Smooth muscle cell of the brain vasculature (primary cell): ENCODE data around the gene NEK1.
A peak's percentile ranks its signal among the peaks of the same experiment; 100 is the strongest.
"Not testable (repeated sequence)": the region's sequence is repeated elsewhere in the genome, so short reads cannot be mapped to it uniquely, and the experiment has no call there.

Experiments
- DNase-seq: peaks from one replicate; pipeline ENCODE4 v3.0.0-alpha.2; 2012; ENCODE audit warnings: low read depth, low spot score

The NEK1 gene

GRCh38 chr4:169626331-169627282 is 14.2 kb upstream of the NEK1 start:
- DNase-seq: no peak

- DNase-seq: no peak
Observed at GRCh38 chr4:169625886-169626285, 13.5 kb upstream of the NEK1 start.

- DNase-seq: not testable (repeated sequence)
Observed at GRCh38 chr4:169624012-169624411, 11.6 kb upstream of the NEK1 start.

- no peak for DNase-seq
Observed at GRCh38 chr4:169622566-169622965, 10.2 kb upstream of the NEK1 start.

GRCh38 chr4:169621731-169622492 is 9.5 kb upstream of the NEK1 start:
- no peak for DNase-seq

GRCh38 chr4:169620880-169621248 is 8.5 kb upstream of the NEK1 start:
- no peak for DNase-seq

GRCh38 chr4:169619958-169620879 is 7.8 kb upstream of the NEK1 start, which contains the start of gene CLCN3:
Gene CLCN3, plus strand, starts transcription at chr4:169620578. Its CDS starts 15,351 bp downstream, at chr4:169635929.
- DNase-seq: peak; percentile 92

- DNase-seq: no peak
Observed at GRCh38 chr4:169619518-169619957, 7.2 kb upstream of the NEK1 start.

- DNase-seq: no peak
Observed at GRCh38 chr4:169618986-169619385, 6.6 kb upstream of the NEK1 start.

- no peak for DNase-seq
Observed at GRCh38 chr4:169618286-169618685, 5.9 kb upstream of the NEK1 start.

GRCh38 chr4:169617306-169617705 is 4.9 kb upstream of the NEK1 start:
- no peak for DNase-seq

GRCh38 chr4:169616846-169617245 is 4.5 kb upstream of the NEK1 start:
- DNase-seq: no peak

- DNase-seq: no peak
Observed at GRCh38 chr4:169615467-169616106, 3.2 kb upstream of the NEK1 start.

- DNase-seq: no peak
Observed at GRCh38 chr4:169612871-169613859, 782 bp upstream of the NEK1 start.

- DNase-seq: no peak
Observed at GRCh38 chr4:169611157-169611556, 1.2 kb downstream of the NEK1 start.

GRCh38 chr4:169604903-169605331 is 7.5 kb downstream of the NEK1 start:
- DNase-seq: no peak

GRCh38 chr4:169604131-169604900 is 8.1 kb downstream of the NEK1 start:
- no peak for DNase-seq

GRCh38 chr4:169603312-169603711 is 9.1 kb downstream of the NEK1 start:
- no peak for DNase-seq
